ENCODE data around the gene MAB21L3.

- TF ChIP-seq CTCF (IDR thresholded peaks at IDR 0.05) = no peak
- TF ChIP-seq ZFX (IDR thresholded peaks at IDR 0.05; ENCODE audit: borderline replicate concordance) = no peak
These were observed 64.4 kb downstream of the MAB21L3 start for GRCh38 chr1:116175611-116176010.

Data from 22Rv1 (cell line).